GM06990 (cell line): ENCODE data around the gene IRX5.

Experiments
- DNase-seq: peaks from one replicate; pipeline ENCODE4 v3.0.0-alpha.2; 2011; ENCODE audit not compliant: insufficient read length; ENCODE audit errors: extremely low read depth
- H3K27me3 ChIP-seq: replicated peaks from 2 replicates; pipeline ENCODE4 v1.6.0; 2011; ENCODE audit warnings: low read length; ENCODE audit not compliant: control insufficient read depth, insufficient read depth
- H3K36me3 ChIP-seq: 2 replicates; pipeline ENCODE4 v1.5.1; 2011; ENCODE audit warnings: low read length; ENCODE audit not compliant: control insufficient read depth, insufficient read depth
- H3K4me3 ChIP-seq: replicated peaks from 2 replicates; pipeline ENCODE4 v1.5.1; 2011; ENCODE audit warnings: low read depth, mild to moderate bottlenecking, control low read depth, low read length
- CTCF ChIP-seq: IDR thresholded peaks from 2 replicates; pipeline ENCODE4 v1.5.1; 2011; ENCODE audit warnings: low read length, control low read depth, mild to moderate bottlenecking, inconsistent platforms; ENCODE audit not compliant: insufficient read depth, poor library complexity, severe bottlenecking

The IRX5 gene

GRCh38 chr16:54955757-54956156 lies 25.1 kb downstream of the IRX5 start:
- no peak for TF ChIP-seq CTCF
- Histone ChIP-seq H3K27me3 (no peaks in the 10 kb centered on the region), H3K36me3 (no peaks in the 10 kb centered on the region), H3K4me3 (no peak overlapping the region)
- DNase-seq = no peak

- DNase-seq = no peak
- no peaks in the 10 kb centered on the region for H3K27me3 ChIP-seq
- H3K36me3 ChIP-seq = no peaks in the 10 kb centered on the region
- peak; percentile 43 for TF ChIP-seq CTCF
- H3K4me3 ChIP-seq = no peak overlapping the region
Observed at GRCh38 chr16:54957403-54958166, 26.9 kb downstream of the IRX5 start.

GRCh38 chr16:54962045-54962444 lies 31.4 kb downstream of the IRX5 start:
- TF ChIP-seq CTCF = no peak
- no peak overlapping the region for H3K4me3 ChIP-seq
- H3K36me3 ChIP-seq = no peaks in the 10 kb centered on the region
- no peak for DNase-seq
- no peaks in the 10 kb centered on the region; the same call in 1 of the 2 replicates for H3K27me3 ChIP-seq

GRCh38 chr16:54964239-54964638 lies 33.6 kb downstream of the IRX5 start:
- Histone ChIP-seq H3K27me3 (no peaks in the 10 kb centered on the region; the same call in 1 of the 2 replicates), H3K36me3 (no peaks in the 10 kb centered on the region), H3K4me3 (no peak overlapping the region)
- no peak for TF ChIP-seq CTCF
- no peak for DNase-seq

- Histone ChIP-seq H3K4me3 (no peak overlapping the region), H3K36me3 (no peaks in the 10 kb centered on the region), H3K27me3 (no peaks in the 10 kb centered on the region; the same call in 1 of the 2 replicates)
- no peak for TF ChIP-seq CTCF
- DNase-seq = no peak
Observed at GRCh38 chr16:54965464-54965863, 34.8 kb downstream of the IRX5 start.
